IPS-NIHi11 (cell line): ENCODE measurements around the gene GALNT15.

ENCODE experiments used
- DNase-seq: peaks from one replicate; pipeline ENCODE4 v3.0.0; 2012; ENCODE audit warnings: mixed read lengths, low spot score

The GALNT15 gene

GRCh38 chr3:16229681-16230080 is 55.2 kb downstream of the GALNT15 start:
- no peak for DNase-seq

GRCh38 chr3:16231983-16232382 is 57.5 kb downstream of the GALNT15 start:
- peak; percentile 17 for DNase-seq

- no peak for DNase-seq
These were observed 59.3 kb downstream of the GALNT15 start for GRCh38 chr3:16233806-16234205.

GRCh38 chr3:16234281-16234680 is 59.8 kb downstream of the GALNT15 start:
- DNase-seq = no peak

- DNase-seq = no peak
These were observed 61.7 kb downstream of the GALNT15 start for GRCh38 chr3:16236030-16236639.

- no peak for DNase-seq
These were observed 62.4 kb downstream of the GALNT15 start for GRCh38 chr3:16236856-16237393.

- no peak for DNase-seq
These were observed 64.7 kb downstream of the GALNT15 start for GRCh38 chr3:16239086-16239770.

GRCh38 chr3:16239780-16240179 is 65.3 kb downstream of the GALNT15 start:
- no peak for DNase-seq

- DNase-seq = no peak
These were observed 65.9 kb downstream of the GALNT15 start for GRCh38 chr3:16240229-16241023.

GRCh38 chr3:16241225-16241624 is 66.7 kb downstream of the GALNT15 start:
- no peak for DNase-seq

- DNase-seq = no peak
These were observed 67.7 kb downstream of the GALNT15 start for GRCh38 chr3:16242177-16242576.

GRCh38 chr3:16243706-16244490 is 69.4 kb downstream of the GALNT15 start:
- no peak for DNase-seq

- no peak for DNase-seq
These were observed 71.1 kb downstream of the GALNT15 start for GRCh38 chr3:16245609-16246008.

GRCh38 chr3:16247282-16248061 is 73.0 kb downstream of the GALNT15 start:
- DNase-seq = peak; percentile 83

GRCh38 chr3:16248556-16248955 is 74.1 kb downstream of the GALNT15 start:
- no peak for DNase-seq

- peak; percentile 64 for DNase-seq
These were observed 74.9 kb downstream of the GALNT15 start for GRCh38 chr3:16249336-16249735.

- DNase-seq = no peak
These were observed 75.4 kb downstream of the GALNT15 start for GRCh38 chr3:16249886-16250285.

- no peak for DNase-seq
These were observed 77.0 kb downstream of the GALNT15 start for GRCh38 chr3:16251316-16252085.

- no peak for DNase-seq
These were observed 77.9 kb downstream of the GALNT15 start for GRCh38 chr3:16252243-16252978.

GRCh38 chr3:16252988-16253387 is 78.5 kb downstream of the GALNT15 start:
- no peak for DNase-seq
